A549 (cell line): ENCODE results near the gene PDE4D.
A peak's percentile ranks its signal among the peaks of the same experiment; 100 is the strongest.

Experiments used
- BHLHE40 ChIP-seq: IDR thresholded peaks from 2 replicates; pipeline ENCODE4 v1.6.1; 2012; ENCODE audit warnings: low read depth, low read length, inconsistent platforms
- CEBPB ChIP-seq, 2 experiments: fragments of >200 bp in 1 of 2; sonication (Bioruptor Twin) in 1 of 2; formaldehyde crosslinking in 1 of 2; IDR thresholded peaks; 2 replicates each; pipeline ENCODE4 v1.6.1; 2012 to 2016
- CHD4 ChIP-seq: fragments of 200-600 bp; sonication (generic); IDR thresholded peaks from 2 replicates; pipeline ENCODE4 v1.6.1; 2016; ENCODE audit warnings: antibody characterized with exemption, mild to moderate bottlenecking, borderline replicate concordance
- CTCF ChIP-seq: fragments of >200 bp; sonication (Bioruptor Twin); formaldehyde crosslinking; IDR thresholded peaks from 3 replicates; pipeline ENCODE4 v1.5.1; 2016
- JUN ChIP-seq, 2 experiments: fragments of >200 bp; sonication (Bioruptor Twin); formaldehyde crosslinking; IDR thresholded peaks; 2 replicates in 1 of 2; 3 replicates in 1 of 2; pipeline ENCODE4 v1.6.1; 2016 to 2017
- MYC ChIP-seq: IDR thresholded peaks from 2 replicates; pipeline ENCODE4 v1.6.1; 2012; ENCODE audit warnings: mild to moderate bottlenecking, inconsistent platforms, low read length, improper control_type of control experiment, borderline replicate concordance
- POLR2A ChIP-seq: IDR thresholded peaks from 2 replicates; pipeline ENCODE4 v1.6.1; 2012; ENCODE audit warnings: mild to moderate bottlenecking, low read length
- RAD21 ChIP-seq, 2 experiments: fragments of >200 bp in 1 of 2; sonication (Bioruptor Twin) in 1 of 2; formaldehyde crosslinking in 1 of 2; IDR thresholded peaks in 1 of 2; conservative IDR thresholded peaks in 1 of 2; 2 replicates in 1 of 2; 3 replicates in 1 of 2; pipeline ENCODE4 v1.6.1; 2012 to 2018; ENCODE audit warnings: inconsistent platforms in 1 of 2
- RFX5 ChIP-seq: fragments of 450-650 bp; IDR thresholded peaks from 2 replicates; pipeline ENCODE4 v1.7.1; 2014; ENCODE audit warnings: antibody characterized with exemption, mild to moderate bottlenecking, moderate library complexity
- TP53 ChIP-seq: fragments of 250-450 bp; sonication (Bioruptor Pico); IDR thresholded peaks from 2 replicates; pipeline ENCODE4 v1.5.0; 2021; ENCODE audit warnings: mild to moderate bottlenecking, moderate library complexity
- TF ChIP-seq, protein P1 (sequence below): fragments of 250-450 bp; sonication (Bioruptor Pico); IDR thresholded peaks from 2 replicates; pipeline ENCODE4 v1.5.0; 2020; ENCODE audit warnings: low read depth, mild to moderate bottlenecking, moderate library complexity

DNA sequence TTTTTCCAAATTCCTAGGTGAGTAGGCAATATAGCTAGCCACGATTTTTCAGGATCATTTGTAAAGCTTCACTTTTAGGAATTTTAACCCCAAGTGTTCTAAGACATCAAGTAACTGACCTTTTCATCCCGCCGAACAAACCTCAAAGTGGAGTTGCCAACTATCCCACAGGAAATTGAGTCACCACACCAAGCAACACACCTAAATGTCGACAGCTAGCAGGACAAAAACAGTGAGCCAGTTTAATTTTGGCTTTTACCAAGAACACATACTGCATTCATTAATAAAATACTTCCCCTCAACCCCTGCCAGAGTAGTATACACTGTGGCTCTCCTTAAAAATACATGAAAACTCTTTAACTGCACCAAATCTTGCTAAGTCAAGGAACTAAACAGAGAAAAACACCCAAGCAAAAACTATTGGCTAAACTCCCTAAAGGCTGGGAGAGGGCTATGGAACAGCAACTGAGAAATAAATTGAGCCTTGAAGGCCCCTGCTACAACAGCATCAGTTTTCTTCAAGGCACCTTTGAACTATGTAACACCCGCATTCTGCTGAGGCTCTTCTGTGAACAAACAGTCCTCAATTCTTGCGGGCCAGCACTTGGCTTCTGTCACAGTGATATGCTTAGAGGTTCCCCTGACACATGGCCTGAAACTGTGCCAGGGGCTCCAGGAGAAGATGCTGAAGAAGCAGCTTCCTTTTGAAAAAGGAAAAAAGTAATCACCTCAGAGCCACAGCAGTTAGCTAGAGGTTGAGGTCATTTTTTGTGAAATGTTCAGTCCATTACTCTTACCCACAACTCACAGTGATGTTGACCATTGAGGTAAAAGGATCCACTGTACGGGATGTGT, 851.1 kb downstream of the PDE4D start:
- TF ChIP-seq RFX5: no peak; the same call in 1 of the 2 replicates
- TF ChIP-seq CTCF: no peak
- 0 out of 5 replicates have a peak, but pooled peaks of 1 of the 2 experiments have one; percentile 11 for TF ChIP-seq RAD21 (conservative IDR thresholded peaks at IDR 0.05 in 1 of 2, IDR thresholded peaks at IDR 0.05 in 1 of 2)
- TF ChIP-seq, protein P1, sequence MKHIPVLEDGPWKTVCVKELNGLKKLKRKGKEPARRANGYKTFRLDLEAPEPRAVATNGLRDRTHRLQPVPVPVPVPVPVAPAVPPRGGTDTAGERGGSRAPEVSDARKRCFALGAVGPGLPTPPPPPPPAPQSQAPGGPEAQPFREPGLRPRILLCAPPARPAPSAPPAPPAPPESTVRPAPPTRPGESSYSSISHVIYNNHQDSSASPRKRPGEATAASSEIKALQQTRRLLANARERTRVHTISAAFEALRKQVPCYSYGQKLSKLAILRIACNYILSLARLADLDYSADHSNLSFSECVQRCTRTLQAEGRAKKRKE (CRISPR knock-in tag): peak; percentile 16; the same call in 1 of the 2 replicates
- TF ChIP-seq BHLHE40: no peak
- peak; percentile 34 to 60; a peak in 3 of 5 replicates for TF ChIP-seq JUN (IDR thresholded peaks at IDR 0.05)
- no peak for TF ChIP-seq TP53 (CRISPR knock-in tag)
- no peak for TF ChIP-seq MYC
- TF ChIP-seq POLR2A: no peak
- TF ChIP-seq CHD4: no peak
- 0 out of 4 replicates have a peak, but pooled peaks of 1 of the 2 experiments have one; percentile 33 for TF ChIP-seq CEBPB (IDR thresholded peaks at IDR 0.05)
